Endothelial cell of umbilical vein (primary cell): ENCODE measurements around the gene N4BP3. TPM values are rescaled to one million over a fixed set of nuclear protein-coding genes. Genes with fewer than 3 reads are reported as not detected.

Source experiments
- BruUV-seq: library from RNA; stranded (reverse); fragments of 400-500 nt; replicated peaks from 2 replicates; lab custom pipeline; 2021; lab: Mats Ljungman, UMichigan
- CTCF ChIA-PET: fragments of 300-600, 350-600 bp; sonication (Branson Sonifier 250); formaldehyde crosslinking; loops from one replicate; lab custom pipeline; 2021; ENCODE audit warnings: antibody characterized with exemption, inconsistent platforms; lab: Charles Lee
- POLR2A ChIA-PET: fragments of 300-600, 350-600 bp; sonication (Branson Sonifier 250); formaldehyde crosslinking; loops from one replicate; lab custom pipeline; 2021; ENCODE audit warnings: antibody characterized with exemption, inconsistent platforms; lab: Charles Lee
- DNase-seq: peaks from one replicate; pipeline ENCODE4 v3.0.0-alpha.2; 2011; ENCODE audit warnings: low read depth, low spot score
- FAIRE-seq: peaks from 2 replicates; lab custom pipeline; 2011; peaks lifted over from hg19 to GRCh38; lab: Jason Lieb, UNC
- H2AFZ ChIP-seq: 2 replicates; pipeline ENCODE4 v1.6.0; 2012; ENCODE audit warnings: low read depth, low read length, control low read depth, inconsistent platforms
- H3K27ac ChIP-seq: 2 replicates; pipeline ENCODE4 v1.5.1; 2011; ENCODE audit warnings: low read depth, mild to moderate bottlenecking, control low read depth, low read length, moderate library complexity; ENCODE audit not compliant: insufficient read depth
- H3K27me3 ChIP-seq, 2 experiments: 2 replicates each; pipeline versions ENCODE4 v1.6.0 to v1.6.1; 2011; ENCODE audit warnings: low read length in 2 of 2, mixed read lengths in 1 of 2; ENCODE audit not compliant: control insufficient read depth in 2 of 2, insufficient read depth in 2 of 2
- H3K36me3 ChIP-seq, 2 experiments: 2 replicates in 1 of 2; 3 replicates in 1 of 2; pipeline ENCODE4 v1.5.1; 2011; ENCODE audit warnings: low read length in 2 of 2, mild to moderate bottlenecking in 1 of 2, moderate library complexity in 1 of 2; ENCODE audit not compliant: control insufficient read depth in 2 of 2, insufficient read depth in 2 of 2; ENCODE audit errors: extremely low read depth in 1 of 2
- H3K4me1 ChIP-seq: 3 replicates; pipeline ENCODE4 v1.5.1; 2011; ENCODE audit warnings: mild to moderate bottlenecking, low read length; ENCODE audit not compliant: control insufficient read depth, insufficient read depth; ENCODE audit errors: extremely low read depth
- H3K4me2 ChIP-seq: 2 replicates; pipeline ENCODE4 v1.6.1; 2011; ENCODE audit warnings: low read length, control low read depth, mixed read lengths; ENCODE audit not compliant: insufficient read depth
- H3K4me3 ChIP-seq, 3 experiments: fragments of 200-600 bp in 1 of 3; sonication (generic), shearing (Covaris generic) in 1 of 3; replicated peaks in 1 of 3; 2 replicates each; pipeline ENCODE4 v1.5.1; 2011 to 2016; ENCODE audit warnings: control low read depth in 3 of 3, low read length in 3 of 3, mild to moderate bottlenecking in 2 of 3, inconsistent platforms in 1 of 3, low read depth in 1 of 3, moderate library complexity in 1 of 3; ENCODE audit not compliant: insufficient read depth in 1 of 3
- H3K79me2 ChIP-seq: 2 replicates; pipeline ENCODE4 v1.6.0; 2012; ENCODE audit warnings: low read length, inconsistent platforms; ENCODE audit not compliant: control insufficient read depth, insufficient read depth
- H3K9ac ChIP-seq: replicated peaks from 2 replicates; pipeline ENCODE3; 2011; ENCODE audit warnings: low read length, control low read depth; ENCODE audit not compliant: insufficient read depth; ENCODE audit errors: extremely low read depth
- H3K9me1 ChIP-seq: replicated peaks from 3 replicates; pipeline ENCODE4 v1.6.0; 2011; ENCODE audit warnings: mild to moderate bottlenecking, low read length; ENCODE audit not compliant: control insufficient read depth, insufficient read depth; ENCODE audit errors: extremely low read depth
- H3K9me3 ChIP-seq: replicated peaks from 2 replicates; pipeline ENCODE4 v1.5.1; 2012; ENCODE audit warnings: low read length, inconsistent platforms; ENCODE audit not compliant: control insufficient read depth, insufficient read depth
- H4K20me1 ChIP-seq: replicated peaks from 2 replicates; pipeline ENCODE3; 2011; ENCODE audit warnings: mild to moderate bottlenecking, low read length; ENCODE audit not compliant: control insufficient read depth, insufficient read depth; ENCODE audit errors: extremely low read depth
- EZH2 ChIP-seq: IDR thresholded peaks from 2 replicates; pipeline ENCODE4 v1.6.1; 2012; ENCODE audit warnings: borderline replicate concordance, low read depth, mild to moderate bottlenecking, moderate library complexity, low read length, inconsistent platforms; ENCODE audit not compliant: severe bottlenecking
- FOS ChIP-seq: IDR thresholded peaks from 2 replicates; pipeline ENCODE4 v1.6.1; 2011; ENCODE audit warnings: mild to moderate bottlenecking, low read length, moderate library complexity, borderline replicate concordance; ENCODE audit not compliant: insufficient read depth
- GATA2 ChIP-seq: IDR thresholded peaks from 2 replicates; pipeline ENCODE4 v1.7.0; 2011; ENCODE audit warnings: low read depth, mild to moderate bottlenecking, moderate library complexity, mixed read lengths, low read length; ENCODE audit not compliant: insufficient read length, insufficient read depth
- JUN ChIP-seq: IDR thresholded peaks from 2 replicates; pipeline ENCODE4 v1.6.1; 2011; ENCODE audit warnings: borderline replicate concordance, low read depth; ENCODE audit not compliant: insufficient read length, insufficient read depth
- MYC ChIP-seq: IDR thresholded peaks from one replicate; pipeline ENCODE4 v1.6.1; 2011; ENCODE audit warnings: mild to moderate bottlenecking, low read depth, low read length
- POLR2A ChIP-seq: IDR thresholded peaks from 2 replicates; pipeline ENCODE4 v1.6.1; 2012; ENCODE audit warnings: low read depth, mild to moderate bottlenecking, control low read depth, low read length
- POLR2AphosphoS5 ChIP-seq: IDR thresholded peaks from 2 replicates; pipeline ENCODE4 v1.6.1; 2012; ENCODE audit warnings: low read depth, mild to moderate bottlenecking, control low read depth, low read length, moderate library complexity; ENCODE audit not compliant: insufficient read depth
- dilution Hi-C: fragments of 300-500 bp; cut with MboI; formaldehyde crosslinking; loops from one replicate; pipeline ENCODE4 v1.15.0; 2019; ENCODE audit warnings: low sequenced_read_pairs; ENCODE audit not compliant: extremely low pct_ligation_motif_present
- intact Hi-C: fragments of 100-400 bp; cut with micrococcal nuclease; formaldehyde crosslinking; loops from one replicate; pipeline ENCODE4 v1.10.0; 2022
- polyA plus RNA-seq, 4 experiments: library from polyadenylated mRNA; depleted of rRNA in 3 of 4; stranded (reverse) in 3 of 4; unstranded in 1 of 4; fragments of >200 nt; gene quantifications; 2 replicates each; pipeline versions ENCODE4 v1.2.1 to v1.2.3, GENCODE V29; 2011 to 2012; ENCODE audit warnings: missing spikeins in 1 of 4
- total RNA-seq: library from RNA; stranded (reverse); gene quantifications from 2 replicates; pipeline ENCODE4 v1.2.3, GENCODE V29; 2021
- TF ChIP-seq, protein P1 (sequence below), 2 donors: IDR thresholded peaks; 1 replicate in 1 of 2; 2 replicates in 1 of 2; pipeline ENCODE4 v1.5.1; 2011; ENCODE audit warnings: low read length in 2 of 2, mild to moderate bottlenecking in 2 of 2, moderate library complexity in 2 of 2, control low read depth in 1 of 2, inconsistent platforms in 1 of 2, low read depth in 1 of 2; ENCODE audit not compliant: insufficient read depth in 1 of 2; ENCODE audit errors: extremely low read depth in 1 of 2
- TF ChIP-seq, protein P2 (sequence below): IDR thresholded peaks from 2 replicates; pipeline ENCODE4 v1.6.1; 2011; ENCODE audit not compliant: insufficient read depth, insufficient read length

N4BP3 gene
- total and polyA plus RNA-seq, 2 donors (not counting 3 experiments of a cell fraction or from before 2014, with no cell fraction given) = 11.8 to 38.2 TPM

DNA sequence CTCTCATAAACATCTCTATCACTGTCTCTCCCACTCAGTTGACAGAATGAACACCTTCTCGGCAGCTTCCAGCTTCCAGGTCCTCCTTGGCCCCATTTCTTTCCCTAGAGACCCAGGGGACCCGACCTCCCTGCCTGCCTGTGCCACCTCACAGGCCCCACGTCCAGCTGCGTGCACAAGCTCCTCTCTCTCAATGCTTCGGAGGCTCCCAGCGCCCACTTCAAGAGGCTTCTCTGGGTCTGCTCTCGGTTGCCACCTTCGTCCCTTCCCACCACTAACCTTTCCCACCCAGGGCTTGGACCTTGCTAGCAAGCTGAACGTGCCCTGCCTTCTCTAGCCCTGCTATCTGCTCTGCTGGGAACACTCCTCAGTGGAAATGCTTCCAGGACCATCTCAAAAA is 2.8 kb upstream of the N4BP3 start:
- H3K9me3 ChIP-seq = no peaks in the 10 kb centered on the region
- intact Hi-C loops (loop anchor here (10.0 kb wide), 1 partner anchor 616 kb away; the partner anchor contains the start of gene PDLIM7), dilution Hi-C loops (no loop called here)
- peaks cover 7% of the 10 kb centered on the region for H3K79me2 ChIP-seq
- BruUV-seq = no TSS peak
- no peaks in the 10 kb centered on the region for H3K9me1 ChIP-seq
- no peaks in the 10 kb centered on the region for H3K36me3 ChIP-seq
- no peak overlapping the region for H3K9ac ChIP-seq
- DNase-seq = no peak
- no peak for TF ChIP-seq GATA2
- TF ChIP-seq FOS = no peak
- TF ChIP-seq, protein P1, sequence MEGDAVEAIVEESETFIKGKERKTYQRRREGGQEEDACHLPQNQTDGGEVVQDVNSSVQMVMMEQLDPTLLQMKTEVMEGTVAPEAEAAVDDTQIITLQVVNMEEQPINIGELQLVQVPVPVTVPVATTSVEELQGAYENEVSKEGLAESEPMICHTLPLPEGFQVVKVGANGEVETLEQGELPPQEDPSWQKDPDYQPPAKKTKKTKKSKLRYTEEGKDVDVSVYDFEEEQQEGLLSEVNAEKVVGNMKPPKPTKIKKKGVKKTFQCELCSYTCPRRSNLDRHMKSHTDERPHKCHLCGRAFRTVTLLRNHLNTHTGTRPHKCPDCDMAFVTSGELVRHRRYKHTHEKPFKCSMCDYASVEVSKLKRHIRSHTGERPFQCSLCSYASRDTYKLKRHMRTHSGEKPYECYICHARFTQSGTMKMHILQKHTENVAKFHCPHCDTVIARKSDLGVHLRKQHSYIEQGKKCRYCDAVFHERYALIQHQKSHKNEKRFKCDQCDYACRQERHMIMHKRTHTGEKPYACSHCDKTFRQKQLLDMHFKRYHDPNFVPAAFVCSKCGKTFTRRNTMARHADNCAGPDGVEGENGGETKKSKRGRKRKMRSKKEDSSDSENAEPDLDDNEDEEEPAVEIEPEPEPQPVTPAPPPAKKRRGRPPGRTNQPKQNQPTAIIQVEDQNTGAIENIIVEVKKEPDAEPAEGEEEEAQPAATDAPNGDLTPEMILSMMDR (IDR thresholded peaks at IDR 0.05; ENCODE audit: extremely low read depth in 1 of 2, insufficient read depth in 1 of 2, low read depth in 1 of 2, low read length in 2 of 2) = no peak
- no peak for TF ChIP-seq POLR2A
- TF ChIP-seq POLR2AphosphoS5 = no peak
- TF ChIP-seq, protein P2, sequence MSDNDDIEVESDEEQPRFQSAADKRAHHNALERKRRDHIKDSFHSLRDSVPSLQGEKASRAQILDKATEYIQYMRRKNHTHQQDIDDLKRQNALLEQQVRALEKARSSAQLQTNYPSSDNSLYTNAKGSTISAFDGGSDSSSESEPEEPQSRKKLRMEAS = no peak
- TF ChIP-seq EZH2 = no peak
- no peak for TF ChIP-seq JUN
- TF ChIP-seq MYC = no peak
- H2AFZ ChIP-seq = no peak overlapping the region
- no peaks in the 10 kb centered on the region for H3K27me3 ChIP-seq
- FAIRE-seq = no peak
- H3K27ac ChIP-seq = no peak overlapping the region
- peaks cover 10% of the 10 kb centered on the region for H3K4me1 ChIP-seq
- POLR2A ChIA-PET = no interaction called here
- no peaks in the 10 kb centered on the region for H4K20me1 ChIP-seq
- H3K4me2 ChIP-seq = no peak overlapping the region
- H3K4me3 ChIP-seq = no peak overlapping the region
- CTCF ChIA-PET = interaction anchor here (1.1 to 1.5 kb wide), 4 partner anchors 10 to 43 kb away, joined by 3 to 10 read pairs (median 3); partner anchors contain the start of gene NHP2
